Activated naive CD4-positive, alpha-beta T cell treated with anti-CD3 and anti-CD28 coated beads, Interleukin-2, amount 50 U/mL, for 72 hours (primary cell): ENCODE data around the gene PAPSS2. TPM values are rescaled to one million over a fixed set of nuclear protein-coding genes. Genes with fewer than 3 reads are reported as not detected.

ENCODE experiments used
- ATAC-seq, 2 donors: fragments of 150-1000 bp; cut with Tn5 transposase; 2 replicates each; pipeline ENCODE4 v1.10.0; 2021; ENCODE audit warnings: mild to moderate bottlenecking in 2 of 2, moderate library complexity in 2 of 2
- DNase-seq, 2 donors: peaks; one replicate each; pipeline ENCODE4 v3.0.0; 2021 to 2022; ENCODE audit warnings: low spot score in 2 of 2
- H3K27ac Mint-ChIP-seq, 2 donors: one replicate each; pipeline ENCODE4 v1.8.0; 2022; ENCODE audit warnings: mild to moderate bottlenecking in 2 of 2, mixed read lengths in 2 of 2
- H3K36me3 Mint-ChIP-seq, 2 donors: one replicate each; pipeline ENCODE4 v1.8.0; 2022; ENCODE audit warnings: mixed read lengths in 2 of 2
- H3K9me3 Mint-ChIP-seq, 2 donors: one replicate each; pipeline ENCODE4 v1.8.0; 2022; ENCODE audit warnings: mixed read lengths in 2 of 2
- total RNA-seq, 2 donors: library from RNA; stranded (reverse); gene quantifications; one replicate each; pipeline ENCODE4 v1.2.3, GENCODE V29; 2022

The PAPSS2 gene
- total RNA-seq, 2 donors from 2014 or later: 0.05 to 1.5 TPM

DNA sequence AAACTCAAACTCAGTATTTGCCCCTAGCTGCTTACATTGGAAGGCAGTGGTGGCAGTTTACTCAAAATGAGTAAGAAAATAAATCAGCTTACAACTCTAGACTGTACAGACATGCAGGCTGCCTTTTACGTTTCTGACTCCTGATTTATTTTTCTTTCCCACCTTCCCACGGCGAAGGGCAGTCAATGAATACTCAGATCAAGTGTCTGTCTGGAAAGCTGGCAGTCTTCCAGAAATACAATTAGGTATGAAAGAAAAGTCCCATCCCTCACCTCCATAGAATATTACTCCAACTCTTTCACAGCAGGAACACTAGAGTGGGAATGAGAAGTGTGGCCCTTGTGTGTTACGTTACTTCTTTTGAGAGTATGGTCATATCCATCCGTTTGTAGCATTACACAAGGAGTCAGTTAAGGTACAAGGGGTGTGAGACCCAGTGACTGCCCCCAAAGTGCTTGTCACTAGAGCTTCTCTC is 1.3 kb upstream of the PAPSS2 start:
- ATAC-seq (no peak), DNase-seq (no peak)
- H3K9me3 Mint-ChIP-seq: no peaks in the 10 kb centered on the region
- H3K36me3 Mint-ChIP-seq: peaks cover 0 to 4% of the 10 kb centered on the region in 2 donors
- H3K27ac Mint-ChIP-seq: no peak overlapping the region

DNA sequence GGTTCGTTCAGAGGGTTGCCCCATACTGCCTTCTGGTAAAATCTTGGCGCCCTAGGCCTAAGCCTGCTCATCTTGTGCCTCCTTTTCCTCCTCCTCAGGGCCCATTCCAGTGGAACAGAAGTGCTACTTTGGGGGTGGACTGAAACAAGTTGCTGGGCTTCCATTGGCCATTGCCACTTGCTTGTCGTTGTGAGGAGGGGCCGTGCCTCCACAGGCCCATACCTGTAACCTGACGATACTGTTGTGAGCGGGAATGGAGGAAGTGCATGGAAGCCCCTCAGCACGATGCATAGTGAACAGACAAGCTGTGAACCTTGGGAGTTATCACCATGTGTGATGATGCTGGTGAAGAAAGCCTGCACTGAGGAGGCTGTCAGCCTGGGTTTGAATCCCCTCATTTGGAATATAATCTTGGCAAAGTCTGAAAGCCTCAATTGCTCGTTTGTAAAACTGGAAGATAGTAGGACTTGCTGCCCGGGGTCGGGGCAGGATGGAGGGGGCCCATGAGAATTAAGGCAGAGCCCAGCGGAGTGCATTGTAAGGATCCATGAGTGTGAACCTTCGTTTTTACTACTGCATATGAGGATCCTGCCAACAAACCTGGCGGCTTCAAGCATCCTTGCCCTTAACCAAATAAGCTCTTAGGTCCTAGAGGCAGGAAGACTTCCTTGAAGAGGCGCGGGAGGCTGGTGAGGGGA is 671 bp upstream of the PAPSS2 start:
- peak in 1 of 2 donors; percentile 6 for ATAC-seq
- Mint-ChIP-seq H3K27ac (no peak overlapping the region), H3K36me3 (peaks cover 0 to 4% of the 10 kb centered on the region in 2 donors), H3K9me3 (no peaks in the 10 kb centered on the region)
- no peak for DNase-seq

DNA sequence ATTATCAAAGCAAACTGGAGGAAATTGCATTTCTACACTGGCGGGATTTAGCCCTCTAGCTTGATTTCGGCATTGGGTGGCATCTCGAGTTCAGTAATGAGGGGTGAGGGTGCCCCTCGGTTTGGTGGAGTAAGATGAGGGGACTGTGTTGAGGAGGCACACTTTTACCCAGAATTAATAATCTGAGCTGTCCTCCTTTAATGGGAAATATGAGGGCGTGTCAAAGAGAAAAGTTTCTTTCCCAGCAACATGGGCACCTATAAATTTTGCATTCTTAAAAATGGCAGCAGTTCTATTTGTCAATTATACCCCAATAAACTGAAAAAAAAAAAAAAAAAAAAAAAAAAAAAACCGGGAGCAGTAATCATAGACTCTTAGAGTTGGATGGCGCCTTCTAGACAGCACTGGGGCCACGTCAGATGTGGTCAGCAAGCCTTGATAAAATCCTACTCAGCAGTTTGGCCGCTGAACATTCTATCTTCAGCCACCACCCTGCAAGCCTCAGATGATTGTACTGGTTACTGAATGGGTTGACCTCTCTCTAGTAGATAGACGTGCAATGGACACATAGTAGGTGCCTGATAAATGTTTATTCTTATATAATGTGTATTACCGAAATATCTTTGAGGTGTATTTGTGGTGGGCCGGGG is 931 bp downstream of the PAPSS2 start:
- DNase-seq: no peak
- Mint-ChIP-seq H3K36me3 (peaks cover 0 to 4% of the 10 kb centered on the region in 2 donors), H3K9me3 (no peaks in the 10 kb centered on the region), H3K27ac (no peak overlapping the region)
- ATAC-seq: no peak

DNA sequence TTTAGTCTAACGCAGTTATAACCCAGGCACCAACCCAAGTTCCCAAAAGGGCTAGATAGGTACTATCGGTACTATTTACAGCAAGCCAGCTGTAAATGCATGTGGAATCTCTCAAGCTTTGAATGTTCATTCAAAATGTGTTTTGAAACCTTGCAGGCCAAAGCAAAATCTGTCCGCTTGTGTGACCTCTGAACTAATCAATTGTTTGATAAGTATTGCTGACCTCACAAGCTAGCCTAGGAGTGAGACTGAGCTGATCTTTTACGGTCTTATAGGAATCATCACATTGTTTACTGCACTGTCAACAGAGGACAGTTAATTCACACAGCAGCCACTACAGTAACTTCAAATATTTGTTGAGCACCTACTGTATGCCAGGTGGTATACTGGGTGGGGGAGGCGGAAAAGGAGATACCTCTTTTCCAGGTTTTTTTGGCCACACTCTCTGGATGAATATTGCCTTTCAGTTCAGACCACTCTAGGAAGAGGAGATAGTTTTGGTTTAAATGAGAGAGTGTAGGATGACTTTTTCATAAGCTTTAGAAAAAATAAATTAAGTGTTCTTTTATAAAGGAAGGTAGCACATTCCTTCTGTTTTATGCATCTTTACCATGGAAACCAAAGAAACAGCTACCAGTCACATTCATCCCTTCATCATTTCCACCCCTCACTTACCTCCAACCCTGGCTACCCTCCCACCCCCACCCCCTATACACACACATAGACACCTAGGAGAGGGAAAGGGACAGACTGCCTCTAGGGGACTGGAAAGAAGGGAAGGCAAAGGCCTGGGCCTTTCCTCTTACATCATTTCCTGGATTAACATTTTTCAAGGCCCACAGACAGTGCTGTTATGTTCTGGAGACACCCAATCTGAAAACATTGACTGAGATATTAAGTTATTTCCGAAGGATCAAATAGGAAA is 2.4 kb downstream of the PAPSS2 start:
- ATAC-seq (no peak), DNase-seq (no peak)
- Mint-ChIP-seq H3K36me3 (peaks cover 0 to 4% of the 10 kb centered on the region in 2 donors), H3K9me3 (no peaks in the 10 kb centered on the region), H3K27ac (no peak overlapping the region)

DNA sequence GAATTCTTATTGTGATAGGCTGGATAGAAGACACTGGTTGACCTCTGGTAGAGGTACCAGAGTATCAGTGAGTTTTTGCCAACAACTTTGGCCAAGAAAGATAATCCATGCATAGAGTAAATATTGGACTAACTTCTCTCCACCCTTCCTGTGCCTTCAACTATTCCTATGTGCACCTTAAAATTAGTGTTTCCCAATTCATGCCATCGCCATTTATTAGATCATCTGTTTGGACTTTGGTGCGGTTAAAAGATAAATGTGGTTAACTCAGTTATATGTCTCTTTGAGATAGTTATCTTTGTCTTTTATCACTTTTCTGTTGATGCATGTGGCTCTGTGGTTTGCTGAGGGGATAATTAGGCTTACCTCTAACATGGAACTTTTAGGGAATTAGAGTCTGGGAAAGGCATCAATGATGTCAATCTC is 4.6 kb downstream of the PAPSS2 start:
- Mint-ChIP-seq H3K36me3 (no peaks in the 10 kb centered on the region), H3K27ac (no peak overlapping the region), H3K9me3 (no peaks in the 10 kb centered on the region)
- DNase-seq: no peak
- ATAC-seq: no peak

DNA sequence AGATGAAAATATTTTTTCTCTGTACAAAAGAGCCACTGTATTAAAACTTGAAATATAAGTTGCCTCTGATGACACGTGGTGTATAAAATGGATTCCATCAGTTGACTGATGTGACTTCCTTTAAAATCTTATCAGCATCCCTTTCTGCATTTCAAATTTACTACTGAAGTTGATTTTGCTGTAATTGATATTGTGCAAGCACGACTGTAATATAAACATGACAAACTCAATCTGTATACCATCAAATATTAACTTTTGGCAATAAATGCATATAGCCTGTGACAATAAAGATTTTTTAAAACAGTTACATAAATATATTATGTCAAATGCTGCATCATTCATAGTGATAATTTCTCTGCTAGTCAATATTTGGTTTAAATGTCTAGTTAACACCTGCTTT is 7.8 kb downstream of the PAPSS2 start:
- ATAC-seq (no peak), DNase-seq (no peak)
- H3K9me3 Mint-ChIP-seq: no peaks in the 10 kb centered on the region
- H3K36me3 Mint-ChIP-seq: no peaks in the 10 kb centered on the region
- H3K27ac Mint-ChIP-seq: no peak overlapping the region

DNA sequence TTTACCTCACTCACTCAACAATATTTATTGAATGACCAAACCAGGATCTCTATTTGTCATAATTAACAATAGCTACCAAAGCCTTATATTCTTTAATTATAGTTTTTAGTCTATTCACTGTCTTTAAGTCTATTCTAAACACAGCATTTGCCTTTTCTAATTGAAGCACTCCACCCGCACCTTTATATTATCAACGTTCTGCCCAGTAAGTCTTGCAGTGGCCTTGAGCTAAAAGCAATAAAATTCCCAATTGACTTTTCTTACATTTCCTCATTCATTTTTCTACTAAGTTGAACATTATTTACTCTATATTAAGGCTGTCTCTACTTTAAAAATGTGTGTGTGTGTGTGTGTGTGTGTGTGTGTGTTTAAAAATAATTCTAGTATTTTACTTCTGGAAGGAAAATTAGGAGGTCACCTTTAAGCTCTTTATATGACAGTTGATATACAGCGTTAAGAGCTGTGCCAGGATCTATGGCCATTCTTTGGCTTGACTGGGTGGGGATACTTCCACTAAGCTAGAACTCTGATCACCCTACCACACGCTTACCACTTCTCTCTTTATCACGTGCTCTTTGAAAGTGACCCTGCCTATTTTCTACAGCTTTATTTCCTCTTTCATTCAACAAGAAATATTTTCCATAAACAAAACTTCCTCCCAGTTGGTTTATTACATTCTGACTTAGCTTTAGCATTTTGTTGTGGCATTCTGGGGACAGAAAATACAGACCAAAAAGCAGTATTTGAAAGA is 8.8 kb downstream of the PAPSS2 start:
- DNase-seq: no peak
- ATAC-seq: no peak
- no peaks in the 10 kb centered on the region for H3K36me3 Mint-ChIP-seq
- no peak overlapping the region for H3K27ac Mint-ChIP-seq
- H3K9me3 Mint-ChIP-seq: no peaks in the 10 kb centered on the region

DNA sequence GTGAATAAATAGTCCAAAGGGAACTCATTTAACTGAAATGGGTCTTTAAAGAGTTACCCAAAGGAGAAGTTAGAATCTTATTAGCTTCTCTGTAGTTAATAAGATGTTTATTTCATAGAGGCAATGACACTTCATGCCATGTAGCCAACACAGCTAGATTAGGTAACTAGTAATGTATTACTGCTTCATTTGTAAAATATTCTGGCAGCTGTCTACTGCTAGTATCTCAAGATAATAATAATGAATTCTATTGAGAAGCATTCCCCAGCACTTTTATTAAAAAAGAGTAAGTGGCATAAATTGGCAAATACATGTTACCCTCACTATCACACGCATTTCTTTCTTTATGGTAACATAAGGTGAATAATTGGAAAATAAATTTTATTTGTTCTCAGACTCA is 10.1 kb downstream of the PAPSS2 start:
- H3K36me3 Mint-ChIP-seq: no peaks in the 10 kb centered on the region
- no peak overlapping the region for H3K27ac Mint-ChIP-seq
- no peak for DNase-seq
- no peaks in the 10 kb centered on the region for H3K9me3 Mint-ChIP-seq
- ATAC-seq: no peak

DNA sequence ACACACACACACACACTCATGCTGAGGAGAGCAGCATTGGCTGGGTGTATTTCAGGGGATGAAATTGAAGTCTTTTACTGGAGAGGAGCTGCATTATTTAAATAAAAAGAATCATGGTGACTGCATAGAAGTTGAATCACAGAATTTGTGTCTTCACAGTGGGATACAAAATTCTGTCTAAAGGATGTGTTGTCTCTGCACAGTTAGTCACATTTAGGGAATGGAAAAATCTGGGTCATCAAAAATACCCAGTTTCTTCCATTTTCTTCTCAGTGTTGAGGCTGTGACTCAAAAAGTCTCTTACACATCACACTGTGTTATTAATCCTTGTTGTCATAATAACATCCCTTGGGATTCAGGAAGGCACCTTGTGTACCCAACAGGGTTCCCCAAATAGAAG is 10.9 kb downstream of the PAPSS2 start:
- no peaks in the 10 kb centered on the region for H3K9me3 Mint-ChIP-seq
- no peak overlapping the region for H3K27ac Mint-ChIP-seq
- DNase-seq: no peak
- H3K36me3 Mint-ChIP-seq: no peaks in the 10 kb centered on the region
- peak; percentile 39 to 65 for ATAC-seq

DNA sequence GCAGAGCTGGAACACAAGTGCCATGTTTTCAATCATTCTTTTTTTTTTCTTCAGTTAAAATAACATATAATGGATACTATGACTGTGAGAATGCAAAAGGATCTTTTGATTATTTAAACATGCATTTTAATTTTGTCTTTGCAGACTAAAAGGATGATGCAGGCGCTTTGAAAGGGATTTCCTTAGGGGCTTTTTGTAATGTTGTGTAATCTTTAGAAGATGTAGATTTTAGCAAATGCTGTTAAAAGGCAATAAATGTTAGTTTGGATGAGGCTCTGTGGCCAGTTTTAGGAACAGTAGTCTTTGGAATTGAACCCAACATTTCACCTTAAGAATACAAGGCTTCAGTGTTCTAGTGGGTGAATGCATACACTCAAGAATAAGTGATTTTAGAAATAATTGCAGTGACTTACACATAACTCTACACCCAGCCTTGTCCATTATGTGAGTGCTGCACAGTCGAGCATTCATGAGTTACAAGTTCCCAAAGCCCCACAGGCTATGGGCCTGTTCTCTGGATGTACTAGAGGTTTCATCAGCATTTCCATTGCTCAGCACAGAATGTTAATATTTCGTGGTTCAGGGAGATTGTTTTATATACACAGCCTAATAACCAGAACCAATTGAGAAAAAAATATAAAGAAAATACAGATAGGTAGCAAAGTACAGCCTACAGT is 11.6 kb downstream of the PAPSS2 start:
- no peak for ATAC-seq
- no peaks in the 10 kb centered on the region for H3K9me3 Mint-ChIP-seq
- H3K36me3 Mint-ChIP-seq: no peaks in the 10 kb centered on the region
- H3K27ac Mint-ChIP-seq: no peak overlapping the region
- no peak for DNase-seq

DNA sequence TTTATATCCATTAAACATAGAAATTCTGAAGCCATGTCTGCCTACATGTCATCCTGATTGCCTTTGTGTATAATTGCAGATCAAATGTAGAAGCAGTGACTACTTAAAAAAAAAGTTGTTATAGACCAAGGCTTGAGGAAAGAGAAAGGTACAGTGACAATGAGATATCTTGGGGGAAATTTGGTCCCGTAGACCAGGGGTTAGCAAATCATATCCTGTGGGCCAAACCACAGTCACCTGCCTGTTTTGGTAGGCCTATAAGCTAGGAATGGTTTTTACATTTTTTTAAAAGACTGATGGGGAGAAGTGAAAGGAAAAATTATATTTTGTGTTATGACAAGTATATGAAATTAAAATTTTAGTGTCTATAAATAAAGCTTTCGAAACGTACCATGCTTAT is 12.9 kb downstream of the PAPSS2 start:
- Mint-ChIP-seq H3K9me3 (no peaks in the 10 kb centered on the region), H3K36me3 (no peaks in the 10 kb centered on the region), H3K27ac (no peak overlapping the region)
- no peak for ATAC-seq
- DNase-seq: no peak

DNA sequence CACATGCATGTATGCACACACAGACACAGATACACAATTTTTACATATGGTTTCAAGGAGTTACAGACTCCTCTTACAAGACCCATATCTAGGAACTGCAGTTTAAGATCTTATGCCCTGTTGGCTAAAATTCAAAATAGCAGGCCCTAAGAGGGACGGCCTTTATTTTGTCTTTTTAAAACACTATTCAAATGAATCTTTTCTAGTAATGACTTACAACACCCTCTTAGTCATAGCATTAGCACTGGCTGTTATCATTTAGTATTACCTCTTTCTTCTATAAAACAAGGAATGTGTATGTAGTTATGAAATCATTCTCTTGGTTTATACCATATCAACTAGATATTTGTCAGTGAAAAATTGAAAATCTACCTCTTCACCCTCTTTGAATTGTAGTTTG is 15.3 kb downstream of the PAPSS2 start:
- Mint-ChIP-seq H3K9me3 (no peaks in the 10 kb centered on the region), H3K27ac (no peak overlapping the region), H3K36me3 (no peaks in the 10 kb centered on the region)
- DNase-seq (no peak), ATAC-seq (peak in 1 of 2 donors; percentile 54)

DNA sequence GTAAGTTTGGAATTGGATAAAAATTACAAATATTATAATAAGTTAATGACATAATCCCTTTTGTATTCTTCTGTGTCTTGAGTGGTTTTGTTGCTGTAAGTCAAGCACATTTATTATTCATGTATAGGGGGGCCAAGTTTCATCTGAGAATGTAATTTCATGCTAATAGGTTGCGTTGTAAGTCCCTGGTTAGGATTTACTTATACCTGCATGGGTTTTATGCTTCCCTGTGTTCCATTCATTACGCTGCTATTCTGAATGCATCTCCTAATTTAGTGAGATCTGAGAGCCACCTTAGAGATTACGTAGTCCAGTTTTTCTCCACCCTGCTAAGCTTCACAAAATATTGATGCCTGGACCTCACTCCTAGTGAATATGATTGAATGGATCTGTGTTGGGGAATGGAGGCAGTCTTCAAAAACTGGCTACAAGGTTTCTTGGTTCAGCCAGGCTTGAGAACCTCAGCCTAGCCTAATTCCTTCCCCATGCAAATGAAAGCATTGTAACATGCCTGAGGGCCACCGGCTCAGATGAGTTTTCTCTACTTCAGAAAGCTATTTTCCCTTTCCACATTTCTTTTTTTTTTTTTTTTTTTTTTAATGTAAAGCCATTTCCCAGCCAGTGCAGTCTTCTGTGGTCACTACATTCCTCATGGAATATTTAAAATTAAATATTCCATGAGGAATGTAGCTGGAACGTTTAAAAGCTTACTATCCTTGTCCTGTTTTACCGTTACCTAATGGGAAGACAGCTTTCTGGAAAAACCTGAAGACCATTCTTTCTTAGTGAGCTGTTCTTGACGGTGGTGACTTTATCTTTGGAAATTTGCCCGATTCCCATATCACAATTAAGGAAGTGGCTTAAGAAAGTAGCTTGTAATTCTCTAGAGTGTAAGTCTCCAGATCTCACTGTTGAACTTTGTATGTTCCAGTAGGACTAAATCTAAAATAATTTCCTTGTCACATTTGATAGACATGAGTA is 16.0 kb downstream of the PAPSS2 start:
- H3K9me3 Mint-ChIP-seq: no peaks in the 10 kb centered on the region
- ATAC-seq: no peak
- DNase-seq: no peak
- H3K27ac Mint-ChIP-seq: no peak overlapping the region
- H3K36me3 Mint-ChIP-seq: no peaks in the 10 kb centered on the region

DNA sequence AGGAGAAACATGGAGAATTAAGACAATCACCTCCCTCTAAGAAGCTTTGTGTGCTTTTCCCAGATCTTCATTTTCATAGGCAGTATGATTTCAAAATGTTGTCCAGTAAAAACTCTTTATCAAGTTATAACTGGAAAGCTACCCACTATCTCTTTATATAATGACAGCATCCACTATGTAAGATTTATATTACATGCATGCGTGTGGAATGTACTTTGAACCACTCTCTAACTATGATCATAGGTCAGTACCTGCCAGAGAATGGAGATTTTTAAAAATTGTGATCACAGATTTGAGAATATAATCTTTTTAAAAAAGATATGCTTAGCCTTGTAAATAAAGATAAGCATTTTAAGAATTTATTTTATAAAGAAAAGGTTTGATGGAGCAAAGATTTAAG is 17.9 kb downstream of the PAPSS2 start:
- Mint-ChIP-seq H3K36me3 (no peaks in the 10 kb centered on the region), H3K9me3 (no peaks in the 10 kb centered on the region), H3K27ac (no peak overlapping the region)
- ATAC-seq (no peak), DNase-seq (no peak)

DNA sequence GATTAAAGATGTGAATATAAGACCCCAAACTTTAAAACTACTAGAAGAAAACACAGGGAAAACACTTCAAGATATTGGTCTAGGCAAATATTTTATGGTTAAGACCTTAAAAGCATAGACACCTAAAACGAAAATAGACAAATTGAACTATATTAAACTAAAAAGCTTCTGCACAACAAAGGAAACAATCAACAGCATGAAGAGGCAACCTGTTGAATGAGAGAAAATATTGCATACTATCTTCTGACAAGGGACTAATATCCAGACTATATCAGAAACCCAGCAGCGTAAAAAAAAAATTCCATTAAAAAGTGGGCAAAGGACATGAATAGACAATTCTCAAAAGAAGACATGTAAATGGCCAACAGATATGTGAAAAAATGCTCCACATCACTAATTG is 18.6 kb downstream of the PAPSS2 start:
- Mint-ChIP-seq H3K27ac (no peak overlapping the region), H3K9me3 (no peaks in the 10 kb centered on the region), H3K36me3 (no peaks in the 10 kb centered on the region)
- ATAC-seq (no peak), DNase-seq (no peak)
